Eye (tissue), 1 donor: ENCODE measurements around the gene SLC12A7.
"Not testable (repeated sequence)": the region's sequence is repeated elsewhere in the genome, so short reads cannot be mapped to it uniquely, and the experiment has no call there.

ENCODE experiments used
- DNase-seq: peaks from one replicate; pipeline ENCODE4 v3.0.0-alpha.2; 2015

SLC12A7 gene

GRCh38 chr5:1140171-1140817 is 28.4 kb upstream of the SLC12A7 start:
- DNase-seq = peak; percentile 78

DNA sequence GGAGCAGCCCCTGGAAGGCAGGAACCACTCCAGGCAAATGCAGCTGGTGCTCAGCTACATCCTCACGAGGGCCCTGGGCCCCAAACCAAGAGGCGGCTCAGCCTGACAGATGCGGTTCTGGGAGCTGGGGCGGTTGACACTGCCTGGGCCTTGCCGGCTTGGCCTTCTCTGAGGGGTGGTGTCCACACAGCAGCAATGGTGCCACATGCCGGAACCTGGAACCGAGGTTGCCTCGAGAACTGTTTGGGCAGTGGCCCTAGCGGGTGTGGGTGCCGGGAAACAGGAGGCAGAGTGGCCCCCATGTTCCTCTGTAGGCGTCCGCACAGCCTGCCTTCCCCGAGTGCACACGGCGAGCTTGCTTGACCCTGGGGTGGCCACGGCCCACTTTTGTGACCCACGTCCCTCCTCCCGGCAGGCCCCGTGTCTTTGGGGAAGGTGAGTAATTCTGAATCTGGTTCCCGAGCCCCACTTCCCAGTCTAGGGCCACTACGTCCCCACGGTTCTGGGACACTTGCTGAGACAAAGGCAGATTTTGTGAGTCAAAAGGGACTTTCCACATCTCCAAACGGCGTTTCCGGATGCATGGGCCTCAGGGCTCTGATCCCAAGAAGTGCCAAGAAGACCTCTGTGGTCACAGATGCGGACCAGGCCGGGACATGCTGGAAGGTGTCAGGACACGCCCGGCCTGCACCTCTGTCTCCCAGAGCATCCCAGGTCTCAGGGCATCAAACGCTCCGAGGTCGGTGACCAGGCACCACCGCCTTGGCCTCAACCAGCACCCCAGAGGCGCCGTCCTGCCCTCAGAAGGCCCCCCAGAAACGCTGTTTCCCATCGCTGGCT is 27.7 kb upstream of the SLC12A7 start:
- no peak for DNase-seq

DNA sequence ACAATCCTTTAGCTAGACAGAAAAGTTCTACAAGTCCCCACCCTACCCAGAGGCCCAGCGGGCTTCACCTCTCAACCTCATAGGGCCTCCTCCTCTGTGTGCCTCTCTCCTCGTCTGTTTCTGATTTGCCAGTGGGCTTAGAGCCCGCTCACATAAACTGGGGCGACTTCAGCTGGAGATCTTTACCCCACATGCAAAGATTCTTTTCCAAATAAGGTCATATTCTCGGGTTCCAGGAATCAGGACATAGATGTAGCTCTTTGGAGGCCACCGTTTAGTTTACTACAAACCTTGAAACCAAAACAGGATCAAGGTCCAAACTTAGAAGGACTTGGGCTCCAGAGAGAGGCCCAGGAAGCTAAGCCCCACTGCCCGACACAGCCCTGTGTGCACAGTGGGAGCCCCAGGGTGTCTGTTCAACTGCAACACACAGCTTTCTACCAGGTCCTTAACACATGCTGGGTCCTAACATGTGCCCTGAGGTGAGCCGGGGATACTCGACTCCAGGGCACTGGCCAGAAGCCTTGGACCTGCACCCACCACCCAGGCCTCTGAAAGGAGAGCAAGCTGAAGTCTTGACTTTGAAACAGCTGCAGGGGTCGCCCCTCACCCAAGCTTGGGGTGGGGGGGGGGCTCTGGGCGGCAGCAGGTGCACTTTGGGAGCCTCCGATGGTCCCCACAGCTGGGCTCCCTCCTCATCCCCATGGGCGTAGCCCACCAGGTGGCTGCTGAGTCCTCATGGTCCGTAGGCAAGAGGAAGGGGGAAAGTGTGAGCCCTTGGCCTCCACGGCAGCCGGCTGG is 26.8 kb upstream of the SLC12A7 start:
- no peak for DNase-seq

- no peak for DNase-seq
These were observed 25.9 kb upstream of the SLC12A7 start for GRCh38 chr5:1137567-1138444.

DNA sequence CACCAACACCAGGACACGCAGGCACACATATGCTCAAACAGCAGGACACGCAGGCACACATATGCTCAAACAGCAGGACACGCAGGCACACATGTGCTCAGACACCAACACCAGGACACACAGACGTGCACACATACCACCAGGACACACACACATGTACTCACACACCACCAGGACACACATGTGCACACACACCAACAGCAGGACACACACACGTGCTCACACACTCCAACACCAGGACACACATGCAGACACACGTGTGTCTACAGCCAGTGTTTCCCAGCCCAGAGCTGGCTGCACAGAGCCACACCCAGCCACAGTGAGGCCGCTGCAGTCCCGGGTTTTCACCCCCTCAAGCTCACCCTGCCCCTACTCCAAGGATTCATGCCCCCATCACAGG is 25.0 kb upstream of the SLC12A7 start:
- DNase-seq = no peak

DNA sequence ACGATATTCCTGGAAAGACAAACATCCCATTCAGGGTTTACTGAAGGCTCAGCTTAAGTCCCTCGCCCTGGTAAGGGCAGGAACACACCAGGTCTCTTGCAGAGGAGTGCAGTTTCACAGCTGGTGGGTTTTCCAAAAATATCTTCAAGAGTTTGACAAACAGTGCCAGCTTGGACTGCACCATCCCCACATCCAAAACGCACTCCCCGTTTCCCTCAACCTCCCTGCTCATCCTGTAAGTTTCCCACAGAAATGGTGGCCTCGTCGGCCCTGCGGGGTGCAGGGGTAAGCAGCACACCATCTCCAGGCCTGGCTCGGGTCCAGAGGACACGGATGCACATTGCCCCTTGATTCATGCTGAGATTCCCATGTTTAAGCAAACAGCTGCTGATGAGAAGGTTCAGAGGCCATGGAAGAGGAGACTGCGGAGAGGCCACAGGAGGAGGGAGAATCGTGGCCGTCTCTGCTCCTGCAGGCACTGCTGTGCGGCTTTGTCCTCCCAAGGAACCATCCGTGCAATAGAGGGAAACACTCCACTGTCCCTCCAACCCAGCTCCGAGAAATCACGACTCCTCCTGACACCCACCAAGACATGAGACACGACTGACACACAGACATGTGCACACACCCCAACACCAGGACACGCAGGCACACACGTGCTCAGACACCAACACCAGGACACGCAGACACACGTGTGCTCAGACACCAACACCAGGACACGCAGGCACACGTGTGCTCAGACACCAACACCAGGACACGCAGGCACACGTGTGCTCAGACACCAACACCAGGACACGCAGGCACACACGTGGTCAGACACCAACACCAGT is 24.0 kb upstream of the SLC12A7 start:
- no peak for DNase-seq

GRCh38 chr5:1134478-1134877 is 22.6 kb upstream of the SLC12A7 start:
- no peak for DNase-seq

DNA sequence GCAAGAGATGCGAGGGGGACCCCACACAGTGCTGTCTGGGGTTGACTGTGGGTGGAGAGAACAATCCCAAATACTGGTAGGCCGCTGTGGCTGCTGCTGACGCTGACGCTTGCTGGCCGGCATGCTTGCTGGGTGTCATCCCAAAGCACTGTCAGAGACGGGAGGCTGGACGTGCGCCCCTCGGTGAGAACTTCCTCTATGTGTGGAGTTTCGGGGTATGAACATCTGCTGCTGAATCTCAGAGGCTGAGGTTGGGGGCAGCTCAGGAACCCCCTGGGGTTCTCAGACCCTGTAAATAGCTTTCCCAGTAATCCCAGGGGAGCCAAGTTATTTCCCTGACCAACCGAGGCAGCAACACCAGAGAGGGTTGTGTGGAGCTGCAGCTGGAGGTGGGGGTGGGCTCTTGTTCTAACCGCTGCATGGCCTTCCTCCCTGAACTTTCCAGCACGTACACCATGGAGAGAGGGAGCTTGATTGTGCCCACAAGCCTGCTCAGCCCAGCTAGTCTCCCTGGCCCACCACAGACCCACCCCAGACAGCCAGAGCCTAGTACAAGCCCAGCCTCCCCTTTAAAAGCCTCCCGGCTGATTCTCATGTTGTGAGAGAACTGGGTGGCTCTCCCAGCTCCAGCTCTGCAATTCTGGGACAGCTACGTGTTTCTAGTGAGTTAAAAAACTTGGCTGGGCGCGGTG is 21.8 kb upstream of the SLC12A7 start:
- DNase-seq = no peak

DNA sequence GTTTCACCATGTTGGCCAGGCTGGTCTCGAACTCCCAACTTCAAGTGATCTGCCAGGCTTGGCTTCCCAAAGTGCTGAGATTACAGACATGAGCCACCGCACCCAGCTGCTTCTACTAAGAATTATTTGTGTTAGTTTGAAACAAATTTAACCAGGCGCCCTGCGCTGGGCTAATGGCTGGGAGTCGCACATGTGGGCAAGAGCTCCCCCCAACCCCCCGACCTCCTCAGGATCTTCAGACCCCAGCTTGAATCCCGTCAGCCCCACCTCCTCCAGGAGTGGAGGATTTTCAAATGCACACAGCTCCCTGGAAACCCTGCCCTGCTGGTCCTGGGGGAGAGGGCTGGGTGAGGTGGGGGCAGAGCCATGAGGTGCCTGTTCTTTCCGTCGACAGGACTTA is 21.2 kb upstream of the SLC12A7 start:
- DNase-seq = no peak

GRCh38 chr5:1132570-1132969 is 20.7 kb upstream of the SLC12A7 start:
- no peak for DNase-seq

GRCh38 chr5:1131726-1132125 is 19.9 kb upstream of the SLC12A7 start:
- DNase-seq = no peak

DNA sequence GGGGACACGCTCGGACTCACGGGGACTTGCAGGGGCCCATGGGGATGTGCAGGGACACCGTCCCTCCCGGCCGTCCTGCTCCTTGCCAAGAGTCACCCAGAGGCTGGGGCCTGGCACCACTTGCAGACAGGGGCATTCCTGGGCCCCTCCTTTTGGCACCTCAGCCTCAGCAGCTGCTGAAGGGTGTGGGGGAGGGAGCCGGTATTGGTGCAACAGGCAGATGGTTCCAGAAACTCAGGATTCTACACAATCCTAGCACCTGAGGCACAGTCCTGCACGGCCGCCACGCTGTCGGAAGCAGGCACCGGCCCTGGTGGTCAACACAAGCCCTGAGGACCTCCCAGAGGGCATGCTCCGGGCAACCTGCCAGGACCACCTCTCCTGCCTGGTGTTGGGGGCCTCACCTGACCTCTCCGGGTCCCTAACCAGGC is 19.3 kb upstream of the SLC12A7 start:
- no peak for DNase-seq

- no peak for DNase-seq
These were observed 18.5 kb upstream of the SLC12A7 start for GRCh38 chr5:1130218-1130946.

GRCh38 chr5:1129711-1130055 is 17.8 kb upstream of the SLC12A7 start:
- DNase-seq = no peak

GRCh38 chr5:1128977-1129710 is 17.3 kb upstream of the SLC12A7 start:
- DNase-seq = no peak

DNA sequence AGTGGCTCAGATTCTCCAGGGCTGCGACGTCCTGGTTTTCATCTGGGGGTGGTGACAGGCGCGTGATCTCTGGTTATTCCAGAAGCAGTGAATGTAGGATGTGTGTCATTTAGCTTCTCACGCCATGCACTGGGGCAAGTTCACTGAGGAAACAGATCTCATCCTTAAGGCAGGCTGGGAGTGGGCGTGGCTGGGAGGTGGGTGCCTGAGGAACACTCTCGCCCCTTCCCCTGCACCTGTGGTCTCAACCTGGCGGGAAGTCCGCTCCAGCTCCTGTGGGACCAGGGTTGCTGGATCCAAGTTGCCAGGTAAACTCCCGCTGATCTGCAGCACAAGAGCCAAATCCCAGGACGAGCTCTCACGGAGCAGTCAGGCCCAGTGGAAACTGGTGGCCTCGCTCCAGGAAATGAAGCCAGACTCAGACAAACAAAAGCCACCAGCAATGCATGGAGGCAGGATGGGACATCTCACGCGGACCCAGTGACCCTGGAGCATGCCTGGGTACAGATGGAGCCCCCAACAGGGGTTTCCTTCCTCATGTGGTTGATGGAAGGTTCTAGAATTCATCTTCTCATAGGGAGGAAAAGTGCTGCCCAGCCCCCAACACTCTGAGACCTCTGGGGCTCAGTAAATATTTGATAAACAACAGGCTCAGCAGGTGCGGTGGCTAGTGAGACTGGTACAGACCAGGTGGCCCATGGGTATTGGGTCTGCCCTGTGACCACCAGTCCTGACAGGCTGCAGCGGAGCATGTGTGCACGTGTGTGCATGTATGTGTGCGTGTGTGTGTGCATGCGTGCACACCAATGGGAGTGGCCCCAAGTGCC is 16.3 kb upstream of the SLC12A7 start:
- DNase-seq = no peak

DNA sequence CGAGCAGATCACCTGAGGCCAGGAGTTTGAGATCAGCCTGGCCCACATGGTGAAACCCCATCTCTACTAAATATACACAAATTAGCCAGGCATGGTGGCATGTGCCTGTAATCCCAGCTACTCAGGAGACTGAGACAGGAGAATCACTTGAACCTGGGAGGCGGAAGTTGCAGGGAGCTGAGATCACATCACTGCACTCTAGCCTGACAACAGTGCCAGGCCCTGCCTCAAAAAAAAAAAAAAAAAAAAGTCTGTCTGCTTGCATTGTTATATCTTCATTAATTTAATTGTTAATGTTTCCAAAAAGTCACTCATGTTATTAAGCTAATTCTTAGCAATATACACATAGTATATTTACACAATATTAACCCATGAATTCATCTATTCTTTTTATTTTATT is 13.8 kb upstream of the SLC12A7 start:
- DNase-seq = not testable (repeated sequence)

GRCh38 chr5:1125030-1125357 is 13.1 kb upstream of the SLC12A7 start:
- DNase-seq = peak; percentile 94
